ENCODE measurements around the gene IL17C.
A peak's percentile ranks its signal among the peaks of the same experiment; 100 is the strongest.

- peak in 1 of 3 experiments; percentile 16; a peak in 2 of 6 replicates for TF ChIP-seq CTCF (IDR thresholded peaks at IDR 0.05 in 2 of 3, conservative IDR thresholded peaks at IDR 0.05 in 1 of 3; ENCODE audit: control insufficient read depth in 2 of 3, extremely low read depth in 1 of 3, insufficient read depth in 1 of 3, low read depth in 3 of 3, low read length in 3 of 3)
- no peak for TF ChIP-seq JUND (IDR thresholded peaks at IDR 0.05; ENCODE audit: low read depth, low read length)
- TF ChIP-seq ELK1 (IDR thresholded peaks at IDR 0.05; ENCODE audit: low read depth, low read length) = no peak
- no peak for TF ChIP-seq SIN3A (IDR thresholded peaks at IDR 0.05; ENCODE audit: low read depth, low read length)
- TF ChIP-seq CBFB (IDR thresholded peaks at IDR 0.05; ENCODE audit: low read depth) = no peak
- no peak for TF ChIP-seq ZNF274 (IDR thresholded peaks at IDR 0.05; ENCODE audit: insufficient read depth, insufficient read length)
Measured at GRCh38 chr16:88610080-88610479, 28.3 kb upstream of the IL17C start.
